Neural crest cell (in vitro differentiated cells): ENCODE results near the gene TMIGD2. TPM values are rescaled to one million over a fixed set of nuclear protein-coding genes. Genes with fewer than 3 reads are reported as not detected.

Source experiments
- DNase-seq: peaks from one replicate; pipeline ENCODE4 v3.0.0; 2021; ENCODE audit warnings: low read depth, mixed read lengths, low spot score
- H3K27ac Mint-ChIP-seq: one replicate; pipeline ENCODE4 v1.8.0; 2021; ENCODE audit warnings: mild to moderate bottlenecking, mixed read lengths; ENCODE audit not compliant: unreplicated experiment
- H3K27me3 Mint-ChIP-seq: 2 replicates; pipeline ENCODE4 v1.8.0; 2021; ENCODE audit warnings: low read depth, mild to moderate bottlenecking, mixed read lengths
- H3K36me3 Mint-ChIP-seq: 2 replicates; pipeline ENCODE4 v1.8.0; 2021; ENCODE audit warnings: low read depth, mild to moderate bottlenecking, mixed read lengths
- H3K4me1 Mint-ChIP-seq: 2 replicates; pipeline ENCODE4 v1.8.0; 2021; ENCODE audit warnings: mixed read lengths
- H3K4me3 Mint-ChIP-seq: one replicate; pipeline ENCODE4 v1.8.0; 2021; ENCODE audit warnings: mild to moderate bottlenecking, mixed read lengths
- H3K9me3 Mint-ChIP-seq: 2 replicates; pipeline ENCODE4 v1.8.0; 2021; ENCODE audit warnings: mixed read lengths
- CTCF ChIP-seq: fragments of 200-600 bp; sonication (generic); conservative IDR thresholded peaks from 2 replicates; pipeline ENCODE4 v1.5.0; 2021; ENCODE audit warnings: antibody characterized with exemption, mild to moderate bottlenecking
- total RNA-seq: library from RNA; stranded (reverse); gene quantifications from 2 replicates; pipeline ENCODE4 v1.2.1, GENCODE V29; 2021

The TMIGD2 gene
- total RNA-seq, 1 donor from 2014 or later: not detected

DNA sequence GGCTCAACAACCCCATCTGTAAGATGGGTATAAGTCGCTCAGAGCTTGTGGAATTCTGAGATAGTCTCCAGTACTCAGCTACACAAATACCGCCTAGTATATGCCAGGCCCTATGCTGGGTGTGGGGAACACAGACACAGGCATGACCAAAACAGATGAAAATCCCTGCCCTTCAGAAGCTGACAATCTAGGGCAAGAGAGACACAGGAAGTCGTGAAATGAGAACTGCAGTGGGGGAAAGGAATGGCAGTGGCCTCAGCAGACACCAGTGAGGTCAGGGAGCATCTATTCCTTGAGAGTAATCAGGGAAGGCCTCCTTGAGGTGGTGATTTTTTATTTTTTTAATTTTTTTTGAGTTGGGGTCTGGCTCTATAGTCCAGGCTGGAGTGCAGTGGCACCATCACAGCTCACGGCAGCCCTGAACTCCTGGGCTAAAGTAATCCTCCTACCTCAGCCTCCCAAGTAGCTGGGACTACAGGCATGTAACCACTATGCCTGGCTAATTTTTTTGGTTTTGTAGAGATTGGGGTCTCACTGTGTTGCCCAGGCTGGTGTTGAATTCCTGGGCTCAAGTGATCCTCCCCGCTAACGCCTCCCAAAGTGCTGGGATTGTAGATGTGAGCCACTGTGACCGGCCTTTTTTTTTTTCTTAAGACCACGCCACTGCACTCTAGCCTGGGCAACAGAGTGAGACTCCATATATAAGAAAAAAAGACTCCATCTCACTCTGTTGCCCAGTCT, 3.2 kb downstream of the TMIGD2 start:
- TF ChIP-seq CTCF: no peak
- no peak overlapping the region for H3K4me3 Mint-ChIP-seq
- H3K27ac Mint-ChIP-seq: no peak overlapping the region
- no peaks in the 10 kb centered on the region for H3K36me3 Mint-ChIP-seq
- peaks cover 4% of the 10 kb centered on the region for H3K27me3 Mint-ChIP-seq
- H3K4me1 Mint-ChIP-seq: peaks cover 8% of the 10 kb centered on the region
- no peak for DNase-seq
- no peaks in the 10 kb centered on the region for H3K9me3 Mint-ChIP-seq

DNA sequence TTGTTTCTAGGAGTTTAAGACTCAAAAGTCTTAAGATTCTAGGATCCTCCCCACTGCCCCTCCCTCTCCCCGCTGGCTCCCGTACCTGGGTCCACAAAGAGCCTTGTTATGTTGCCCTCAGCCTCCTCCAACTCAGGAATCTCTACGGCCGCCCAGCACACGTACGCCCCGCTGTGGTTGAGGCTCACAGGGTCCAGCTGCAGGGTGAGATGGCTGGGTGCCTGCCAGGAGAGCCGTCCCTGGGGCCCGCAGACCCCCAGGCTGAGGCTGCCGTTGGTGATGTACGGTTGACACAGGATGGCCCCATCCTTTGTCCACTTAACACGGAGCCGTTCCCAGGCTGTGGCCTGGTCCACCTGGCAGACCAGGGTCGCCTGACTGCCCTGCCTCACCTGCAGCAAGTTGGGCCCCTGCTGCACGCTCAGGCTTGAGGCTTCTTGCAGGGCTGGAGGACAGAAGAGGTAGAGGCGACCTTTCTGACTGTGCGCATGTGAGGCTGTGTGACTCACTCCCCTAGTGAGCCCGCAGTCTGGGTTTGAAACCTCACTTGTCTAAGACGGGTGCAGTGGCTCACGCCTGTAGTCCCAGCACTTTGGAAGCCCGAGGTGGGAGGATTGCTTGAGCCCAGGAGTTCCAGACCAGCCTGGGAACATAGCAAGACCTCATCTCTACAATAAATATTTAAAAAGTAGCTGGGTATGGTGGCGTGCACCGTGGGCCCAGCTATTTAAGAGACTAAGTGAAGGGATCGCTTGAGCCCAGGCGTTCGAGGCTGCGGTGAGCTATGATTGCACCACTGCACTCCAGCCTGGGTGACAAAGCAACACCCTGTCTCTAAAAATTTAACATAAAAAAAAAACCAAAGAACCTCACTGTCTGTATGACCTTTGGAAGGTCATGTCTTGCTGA, 4.0 kb downstream of the TMIGD2 start:
- no peak for DNase-seq
- no peaks in the 10 kb centered on the region for H3K36me3 Mint-ChIP-seq
- no peaks in the 10 kb centered on the region for H3K9me3 Mint-ChIP-seq
- peaks cover 4% of the 10 kb centered on the region for H3K27me3 Mint-ChIP-seq
- peaks cover 7% of the 10 kb centered on the region for H3K4me1 Mint-ChIP-seq
- no peak for TF ChIP-seq CTCF
- H3K4me3 Mint-ChIP-seq: no peak overlapping the region
- no peak overlapping the region for H3K27ac Mint-ChIP-seq

DNA sequence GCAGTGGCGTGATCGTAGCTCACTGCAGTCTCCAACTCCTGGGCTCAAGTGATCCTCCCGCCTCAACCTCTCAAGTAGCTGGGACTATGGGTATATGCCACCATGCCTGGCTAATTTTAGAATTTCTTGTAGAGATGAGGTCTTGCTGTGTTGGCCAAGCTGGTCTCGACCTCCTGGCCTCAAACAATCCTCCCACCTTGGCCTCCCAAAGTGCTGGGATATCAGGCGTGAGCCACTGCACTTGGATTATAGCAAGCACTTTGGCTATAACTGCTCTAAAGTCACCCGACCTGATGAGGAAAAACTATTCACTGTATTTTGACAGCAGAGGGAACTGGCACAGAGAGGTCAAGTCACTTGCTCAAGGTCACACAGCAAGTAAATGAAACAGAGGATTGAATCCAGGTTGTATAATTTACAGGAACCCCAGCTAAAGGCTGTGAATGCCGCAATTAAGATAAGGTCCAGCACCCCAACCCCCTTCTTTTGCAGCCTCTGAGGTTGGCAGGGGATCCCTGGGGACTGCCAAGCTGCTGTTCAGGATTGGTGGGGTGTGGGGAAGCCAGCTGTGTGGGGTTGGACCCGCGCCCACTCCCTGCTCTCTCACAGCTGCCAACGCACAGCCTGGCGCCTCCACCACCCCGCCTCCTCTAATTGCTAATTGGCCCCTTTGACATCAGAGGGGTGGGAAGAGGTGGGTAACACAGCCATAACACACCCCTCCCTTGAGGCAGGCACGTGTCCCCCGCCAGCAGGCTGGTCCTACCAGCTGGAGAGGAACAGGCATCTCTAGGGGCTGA, 6.0 kb downstream of the TMIGD2 start:
- Mint-ChIP-seq H3K27me3 (peaks cover 4% of the 10 kb centered on the region), H3K36me3 (no peaks in the 10 kb centered on the region), H3K4me3 (no peak overlapping the region), H3K4me1 (peaks cover under 1% of the 10 kb centered on the region), H3K27ac (no peak overlapping the region), H3K9me3 (no peaks in the 10 kb centered on the region)
- TF ChIP-seq CTCF: no peak
- DNase-seq: no peak

DNA sequence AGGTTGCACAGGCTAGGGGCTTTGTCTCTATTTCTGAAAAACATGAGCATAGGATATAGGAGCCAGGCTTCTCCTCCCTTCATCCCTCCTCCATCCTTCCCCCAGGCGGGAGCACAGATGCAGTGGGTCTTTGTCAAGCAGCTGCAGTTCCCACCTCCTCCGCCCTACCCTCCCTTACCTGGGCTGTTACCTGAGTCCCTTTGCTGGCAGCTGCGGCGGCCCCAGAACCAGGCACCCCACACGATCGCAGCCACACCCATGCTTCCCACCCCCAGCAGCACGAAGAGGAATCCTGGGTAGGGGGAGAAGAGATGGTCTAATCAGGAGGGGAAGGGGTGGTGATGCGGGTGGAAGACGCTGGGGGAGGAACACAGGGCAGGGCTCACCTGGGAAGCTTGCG, 7.8 kb downstream of the TMIGD2 start:
- H3K27ac Mint-ChIP-seq: no peak overlapping the region
- peaks cover 7% of the 10 kb centered on the region for H3K4me1 Mint-ChIP-seq
- H3K9me3 Mint-ChIP-seq: no peaks in the 10 kb centered on the region
- H3K27me3 Mint-ChIP-seq: peaks cover 4% of the 10 kb centered on the region
- TF ChIP-seq CTCF: no peak
- H3K4me3 Mint-ChIP-seq: no peak overlapping the region
- H3K36me3 Mint-ChIP-seq: no peaks in the 10 kb centered on the region
- no peak for DNase-seq

DNA sequence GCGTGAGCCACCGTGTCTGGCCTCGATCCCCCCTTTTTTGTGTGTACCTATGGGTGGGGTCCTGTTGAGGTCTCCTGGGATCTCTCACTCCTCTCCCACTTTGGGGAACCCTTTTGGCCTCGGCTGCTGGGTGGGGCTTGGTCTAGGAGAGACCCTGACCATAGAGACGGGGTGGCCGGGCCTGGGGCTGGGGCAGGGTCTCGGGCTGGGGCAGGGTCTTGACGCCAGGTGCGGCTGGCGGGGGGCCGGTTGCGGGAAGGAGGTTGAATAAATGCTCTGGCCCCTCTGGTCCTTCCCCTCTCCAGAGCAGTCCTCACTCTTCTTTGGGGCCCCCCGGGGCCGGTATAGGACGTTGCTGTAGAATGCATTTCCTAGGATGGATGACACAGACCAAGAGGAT, 9.7 kb downstream of the TMIGD2 start:
- DNase-seq: no peak
- Mint-ChIP-seq H3K27ac (no peak overlapping the region), H3K4me3 (no peak overlapping the region), H3K9me3 (no peaks in the 10 kb centered on the region), H3K36me3 (no peaks in the 10 kb centered on the region), H3K27me3 (peaks cover 11% of the 10 kb centered on the region), H3K4me1 (peaks cover 7% of the 10 kb centered on the region)
- TF ChIP-seq CTCF: no peak
